HepG2 (cell line): Measurements from ENCODE around the gene CNNM1. TPM values are rescaled to one million over a fixed set of nuclear protein-coding genes. Genes with fewer than 3 reads are reported as not detected.

ENCODE experiments used
- BCL6 ChIP-seq: IDR thresholded peaks from 2 replicates; pipeline ENCODE4 v1.6.1; 2016; ENCODE audit warnings: missing genetic modification reagents, missing compliant biosample characterization
- DPF2 ChIP-seq: sonication (generic); formaldehyde crosslinking; IDR thresholded peaks from 2 replicates; pipeline ENCODE4 v1.4.0; 2020; ENCODE audit warnings: mild to moderate bottlenecking, low read depth, missing genetic modification reagents, borderline replicate concordance
- FOXP1 ChIP-seq, 2 experiments: fragments of 450-650 bp in 1 of 2; IDR thresholded peaks; 2 replicates each; pipeline ENCODE4 v1.6.1; 2017 to 2018; ENCODE audit warnings: antibody characterized with exemption in 1 of 2
- GMEB2 ChIP-seq: IDR thresholded peaks from 2 replicates; pipeline ENCODE4 v1.6.1; 2016; ENCODE audit warnings: missing biosample characterization, missing genetic modification reagents, low read depth
- KAT2B ChIP-seq: fragments of 150-350 bp; IDR thresholded peaks from 2 replicates; pipeline ENCODE4 v1.6.1; 2014; ENCODE audit warnings: low read depth, low read length, borderline replicate concordance
- KDM6A ChIP-seq: IDR thresholded peaks from 2 replicates; pipeline ENCODE4 v1.6.1; 2016; ENCODE audit warnings: low read depth
- MED1 ChIP-seq: sonication (generic); formaldehyde crosslinking; IDR thresholded peaks from 2 replicates; pipeline ENCODE4 v1.4.0; 2020; ENCODE audit warnings: missing genetic modification reagents
- NCOR1 ChIP-seq: fragments of 200-600 bp; sonication (generic); IDR thresholded peaks from 2 replicates; pipeline ENCODE4 v1.7.0; 2017; ENCODE audit warnings: antibody characterized with exemption, low read length, borderline replicate concordance
- NR2F1 ChIP-seq, 2 experiments: fragments of 450-650 bp in 1 of 2; formaldehyde crosslinking in 1 of 2; IDR thresholded peaks; 2 replicates each; pipeline versions ENCODE4 v1.5.0 to v1.6.1; 2016 to 2020; ENCODE audit warnings: mild to moderate bottlenecking in 1 of 2, missing compliant biosample characterization in 1 of 2, missing genetic modification reagents in 1 of 2, moderate library complexity in 1 of 2
- PHF8 ChIP-seq: sonication (generic); formaldehyde crosslinking; IDR thresholded peaks from 2 replicates; pipeline ENCODE4 v1.5.0; 2020; ENCODE audit warnings: missing genetic modification reagents
- RAD51 ChIP-seq: fragments of 450-650 bp; IDR thresholded peaks from 2 replicates; pipeline ENCODE4 v1.6.1; 2016; ENCODE audit warnings: borderline replicate concordance
- RFXAP ChIP-seq: sonication (generic); formaldehyde crosslinking; IDR thresholded peaks from 2 replicates; pipeline ENCODE4 v1.4.0; 2020; ENCODE audit warnings: missing genetic modification reagents, borderline replicate concordance
- SMAD3 ChIP-seq: sonication (generic); formaldehyde crosslinking; IDR thresholded peaks from 2 replicates; pipeline ENCODE4 v1.4.0; 2020; ENCODE audit warnings: missing genetic modification reagents
- SMAD9 ChIP-seq: sonication (generic); formaldehyde crosslinking; IDR thresholded peaks from 2 replicates; pipeline ENCODE4 v1.5.1; 2020; ENCODE audit warnings: mild to moderate bottlenecking, missing genetic modification reagents
- TBX2 ChIP-seq: sonication (generic); formaldehyde crosslinking; IDR thresholded peaks from 2 replicates; pipeline ENCODE4 v1.5.0; 2020; ENCODE audit warnings: missing genetic modification reagents, mild to moderate bottlenecking, borderline replicate concordance
- TCF7L2 ChIP-seq: IDR thresholded peaks from 2 replicates; pipeline ENCODE4 v1.6.1; 2011; ENCODE audit warnings: mild to moderate bottlenecking, low read depth, low read length, moderate library complexity
- ZNF329 ChIP-seq: sonication (generic); formaldehyde crosslinking; IDR thresholded peaks from 2 replicates; pipeline ENCODE4 v1.9.0; 2021; ENCODE audit warnings: low read depth, mild to moderate bottlenecking, missing genetic modification reagents
- ZNF34 ChIP-seq: sonication (generic); formaldehyde crosslinking; IDR thresholded peaks from 2 replicates; pipeline ENCODE4 v1.4.0; 2020; ENCODE audit warnings: mild to moderate bottlenecking, missing genetic modification reagents, borderline replicate concordance
- ZNF362 ChIP-seq: sonication (generic); formaldehyde crosslinking; IDR thresholded peaks from 2 replicates; pipeline ENCODE4 v1.4.0; 2020; ENCODE audit warnings: missing genetic modification reagents, mild to moderate bottlenecking, borderline replicate concordance
- ZNF629 ChIP-seq: sonication (generic); formaldehyde crosslinking; conservative IDR thresholded peaks from 2 replicates; pipeline ENCODE4 v1.5.0; 2020; ENCODE audit warnings: missing genetic modification reagents
- ZNF766 ChIP-seq: sonication (generic); formaldehyde crosslinking; IDR thresholded peaks from 2 replicates; pipeline ENCODE4 v1.5.0; 2020; ENCODE audit warnings: missing genetic modification reagents, borderline replicate concordance
- ZNF788 ChIP-seq: sonication (generic); formaldehyde crosslinking; IDR thresholded peaks from 2 replicates; pipeline ENCODE4 v1.5.0; 2020; ENCODE audit warnings: mild to moderate bottlenecking, missing genetic modification reagents, borderline replicate concordance
- ZNF792 ChIP-seq: IDR thresholded peaks from 2 replicates; pipeline ENCODE4 v1.6.1; 2016
- polyA plus RNA-seq, 8 experiments: library from polyadenylated mRNA; depleted of rRNA in 3 of 8; stranded (reverse) in 7 of 8; unstranded in 1 of 8; fragments of >200 nt; fragmentation: Illumina TruSeq in 4 of 8; extraction: Trizol in 4 of 8; gene quantifications; 2 replicates each; pipeline versions ENCODE4 v1.2.1 to v1.2.3, GENCODE V29; 2011 to 2016; ENCODE audit warnings: low read depth in 4 of 8, missing spikeins in 1 of 8, mixed read lengths in 1 of 8; ENCODE audit not compliant: insufficient read depth in 1 of 8
- total RNA-seq, 5 experiments: library from RNA; depleted of rRNA; stranded (reverse); fragments of >200 nt; fragmentation: Illumina TruSeq; extraction: Trizol; gene quantifications; 2 replicates each; pipeline ENCODE4 v1.2.3, GENCODE V29; 2016; ENCODE audit warnings: low read depth in 1 of 5
- TF ChIP-seq, protein P1 (sequence below): IDR thresholded peaks from 2 replicates; pipeline ENCODE4 v1.4.0; 2020; ENCODE audit warnings: mild to moderate bottlenecking, missing genetic modification reagents

The CNNM1 gene
- total and polyA plus RNA-seq, 2 of the 13 experiments (the other 11 are each of a cell fraction or from before 2014, with no cell fraction given), result 4.3 to 9.6 TPM

DNA sequence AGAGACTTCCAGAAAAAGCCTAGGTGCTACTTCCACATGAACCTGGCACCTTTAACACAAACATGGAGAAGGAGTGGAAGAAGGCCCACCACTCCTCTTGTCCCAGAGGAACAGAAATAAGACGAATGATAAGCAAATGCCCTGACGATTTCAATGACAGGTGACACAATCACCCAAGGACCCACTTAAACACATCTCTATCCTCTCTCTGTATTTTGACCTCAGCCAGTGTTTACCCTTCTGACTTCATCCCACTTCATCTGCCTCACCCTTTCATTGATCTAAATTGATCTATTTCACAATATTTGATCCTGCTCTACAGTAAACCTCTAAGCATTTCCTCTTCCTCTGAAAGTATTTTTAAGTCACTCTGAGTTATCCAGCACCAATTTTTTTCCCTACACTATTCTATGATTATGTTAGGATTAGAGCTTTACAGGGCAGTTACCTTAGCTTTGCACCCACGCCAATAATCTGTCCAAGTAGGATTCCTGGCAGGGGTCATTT lies 92.1 kb downstream of the CNNM1 start (continued):
- peak; percentile 78; the same call in 1 of the 2 replicates for TF ChIP-seq NCOR1
- TF ChIP-seq KAT2B, result peak; percentile 95
- peak; percentile 96 for TF ChIP-seq SMAD3 (CRISPR knock-in tag)
- TF ChIP-seq, protein P1, sequence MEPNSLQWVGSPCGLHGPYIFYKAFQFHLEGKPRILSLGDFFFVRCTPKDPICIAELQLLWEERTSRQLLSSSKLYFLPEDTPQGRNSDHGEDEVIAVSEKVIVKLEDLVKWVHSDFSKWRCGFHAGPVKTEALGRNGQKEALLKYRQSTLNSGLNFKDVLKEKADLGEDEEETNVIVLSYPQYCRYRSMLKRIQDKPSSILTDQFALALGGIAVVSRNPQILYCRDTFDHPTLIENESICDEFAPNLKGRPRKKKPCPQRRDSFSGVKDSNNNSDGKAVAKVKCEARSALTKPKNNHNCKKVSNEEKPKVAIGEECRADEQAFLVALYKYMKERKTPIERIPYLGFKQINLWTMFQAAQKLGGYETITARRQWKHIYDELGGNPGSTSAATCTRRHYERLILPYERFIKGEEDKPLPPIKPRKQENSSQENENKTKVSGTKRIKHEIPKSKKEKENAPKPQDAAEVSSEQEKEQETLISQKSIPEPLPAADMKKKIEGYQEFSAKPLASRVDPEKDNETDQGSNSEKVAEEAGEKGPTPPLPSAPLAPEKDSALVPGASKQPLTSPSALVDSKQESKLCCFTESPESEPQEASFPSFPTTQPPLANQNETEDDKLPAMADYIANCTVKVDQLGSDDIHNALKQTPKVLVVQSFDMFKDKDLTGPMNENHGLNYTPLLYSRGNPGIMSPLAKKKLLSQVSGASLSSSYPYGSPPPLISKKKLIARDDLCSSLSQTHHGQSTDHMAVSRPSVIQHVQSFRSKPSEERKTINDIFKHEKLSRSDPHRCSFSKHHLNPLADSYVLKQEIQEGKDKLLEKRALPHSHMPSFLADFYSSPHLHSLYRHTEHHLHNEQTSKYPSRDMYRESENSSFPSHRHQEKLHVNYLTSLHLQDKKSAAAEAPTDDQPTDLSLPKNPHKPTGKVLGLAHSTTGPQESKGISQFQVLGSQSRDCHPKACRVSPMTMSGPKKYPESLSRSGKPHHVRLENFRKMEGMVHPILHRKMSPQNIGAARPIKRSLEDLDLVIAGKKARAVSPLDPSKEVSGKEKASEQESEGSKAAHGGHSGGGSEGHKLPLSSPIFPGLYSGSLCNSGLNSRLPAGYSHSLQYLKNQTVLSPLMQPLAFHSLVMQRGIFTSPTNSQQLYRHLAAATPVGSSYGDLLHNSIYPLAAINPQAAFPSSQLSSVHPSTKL (CRISPR knock-in tag), result peak; percentile 99
- TF ChIP-seq ZNF34, result no peak
- 0 out of 2 replicates have a peak, but pooled peaks have one; percentile 18 for TF ChIP-seq PHF8 (CRISPR knock-in tag)
- TF ChIP-seq FOXP1 (IDR thresholded peaks at IDR 0.05), result peak; percentile 74
- TF ChIP-seq FOXP1 (CRISPR knock-in tag; IDR thresholded peaks at IDR 0.05), result peak; percentile 95
- no peak for TF ChIP-seq ZNF629 (CRISPR knock-in tag)
- peak; percentile 91 for TF ChIP-seq BCL6 (CRISPR knock-in tag)
- TF ChIP-seq DPF2 (CRISPR knock-in tag), result peak; percentile 98
- no peak for TF ChIP-seq RAD51
- TF ChIP-seq TBX2, result peak; percentile 88
- TF ChIP-seq SMAD9, result no peak
- peak; percentile 80; the same call in 1 of the 2 replicates for TF ChIP-seq ZNF362
- no peak for TF ChIP-seq ZNF329 (CRISPR knock-in tag)
- peak; percentile 91 for TF ChIP-seq ZNF766 (CRISPR knock-in tag)
- peak; percentile 23; the same call in 1 of the 2 replicates for TF ChIP-seq ZNF788 (CRISPR knock-in tag)
- TF ChIP-seq MED1, result peak; percentile 98
- peak; percentile 65; the same call in 1 of the 2 replicates for TF ChIP-seq KDM6A (CRISPR knock-in tag)
- TF ChIP-seq NR2F1 (CRISPR knock-in tag; IDR thresholded peaks at IDR 0.05), result peak; percentile 63 to 66; a peak in 3 of 4 replicates
- TF ChIP-seq TCF7L2, result peak; percentile 62; the same call in 1 of the 2 replicates
- no peak; the same call in 1 of the 2 replicates for TF ChIP-seq ZNF792
- 0 out of 2 replicates have a peak, but pooled peaks have one; percentile 34 for TF ChIP-seq RFXAP (CRISPR knock-in tag)
- no peak for TF ChIP-seq GMEB2 (CRISPR knock-in tag)
